Middle frontal gyrus (tissue), 1 donor: ENCODE data around the gene RAP1A.

Experiments
- DNase-seq: peaks from one replicate; pipeline ENCODE4 v3.0.0-alpha.2; 2015; ENCODE audit warnings: low spot score; ENCODE audit errors: extremely low spot score

The RAP1A gene

GRCh38 chr1:111755331-111756123 lies 135.9 kb downstream of the RAP1A start, which contains the start of gene DDX20:
DDX20 (plus strand) TSS chr1:111755901; CDS start chr1:111755925, 24 bp downstream.
- peak; percentile 82 for DNase-seq

- no peak for DNase-seq
These were observed 136.5 kb downstream of the RAP1A start for GRCh38 chr1:111756124-111756513.

- DNase-seq = no peak
These were observed 138.8 kb downstream of the RAP1A start for GRCh38 chr1:111758373-111758772.

- DNase-seq = no peak
These were observed 142.1 kb downstream of the RAP1A start for GRCh38 chr1:111761717-111762116.

- no peak for DNase-seq
These were observed 142.7 kb downstream of the RAP1A start for GRCh38 chr1:111762332-111762731.
